CD4-positive, alpha-beta T cell (primary cell): ENCODE measurements around the gene FASLG. TPM values are rescaled to one million over a fixed set of nuclear protein-coding genes. Genes with fewer than 3 reads are reported as not detected.

ENCODE experiments used
- ATAC-seq: fragments of 200-7000 bp; cut with Tn5 transposase; one replicate; pipeline ENCODE4 v1.10.0; 2022; ENCODE audit warnings: mild to moderate bottlenecking; ENCODE audit not compliant: poor library complexity
- CTCF ChIA-PET: fragments of 350-600 bp; sonication (Branson Sonifier 250); formaldehyde crosslinking; loops from one replicate; lab custom pipeline; 2021; ENCODE audit warnings: antibody characterized with exemption, inconsistent platforms; lab: Charles Lee
- POLR2A ChIA-PET: fragments of 350-600 bp; sonication (Branson Sonifier 250); formaldehyde crosslinking; loops from one replicate; lab custom pipeline; 2021; ENCODE audit warnings: antibody characterized with exemption, inconsistent platforms; lab: Charles Lee
- DNase-seq, 14 experiments: peaks; one replicate each; pipeline ENCODE4 v3.0.0-alpha.2; 2013 to 2020; ENCODE audit warnings: mixed read lengths in 2 of 14
- H3K27ac ChIP-seq, 2 donors: one replicate each; pipeline versions ENCODE4 v1.5.1 to v1.7.0; 2013; ENCODE audit warnings: low read length in 2 of 2, low read depth in 1 of 2, mild to moderate bottlenecking in 1 of 2
- H3K27me3 ChIP-seq, 2 experiments: 1 replicate in 1 of 2; 2 replicates in 1 of 2; pipeline versions ENCODE4 v1.6.1 to v1.7.0; 2013; ENCODE audit warnings: low read length in 2 of 2, control low read depth in 1 of 2, mild to moderate bottlenecking in 1 of 2, moderate library complexity in 1 of 2; ENCODE audit not compliant: insufficient read depth in 2 of 2, control insufficient read depth in 1 of 2
- H3K36me3 ChIP-seq: one replicate; pipeline ENCODE4 v1.6.1; 2013; ENCODE audit warnings: low read length, control low read depth; ENCODE audit not compliant: insufficient read depth
- H3K4me1 ChIP-seq: one replicate; pipeline ENCODE4 v1.6.1; 2013; ENCODE audit warnings: low read length, control low read depth; ENCODE audit not compliant: insufficient read depth
- H3K4me3 ChIP-seq: one replicate; pipeline ENCODE4 v1.5.1; 2013; ENCODE audit warnings: mild to moderate bottlenecking, low read length, moderate library complexity
- H3K9me3 ChIP-seq, 2 experiments: 1 replicate in 1 of 2; 2 replicates in 1 of 2; pipeline versions ENCODE4 v1.6.1 to v1.7.0; 2013; ENCODE audit warnings: low read length in 2 of 2, mild to moderate bottlenecking in 2 of 2, control low read depth in 1 of 2, moderate library complexity in 1 of 2; ENCODE audit not compliant: control insufficient read depth in 1 of 2, insufficient read depth in 1 of 2
- H3K27ac Mint-ChIP-seq: one replicate; pipeline ENCODE4 v1.8.0; 2020; ENCODE audit warnings: mixed read lengths
- H3K27me3 Mint-ChIP-seq: one replicate; pipeline ENCODE4 v1.8.0; 2021; ENCODE audit warnings: mixed read lengths
- H3K36me3 Mint-ChIP-seq: one replicate; pipeline ENCODE4 v1.8.0; 2021; ENCODE audit warnings: low read depth, mixed read lengths
- H3K4me1 Mint-ChIP-seq: one replicate; pipeline ENCODE4 v1.8.0; 2021; ENCODE audit warnings: low read depth, mixed read lengths
- H3K4me3 Mint-ChIP-seq: one replicate; pipeline ENCODE4 v1.8.0; 2020; ENCODE audit warnings: mild to moderate bottlenecking, mixed read lengths
- H3K9me3 Mint-ChIP-seq: one replicate; pipeline ENCODE4 v1.8.0; 2020; ENCODE audit warnings: mixed read lengths
- CTCF ChIP-seq: fragments of 200-600 bp; IDR thresholded peaks from one replicate; pipeline ENCODE4 v1.8.0; 2022; ENCODE audit warnings: antibody characterized with exemption, mild to moderate bottlenecking
- intact Hi-C, 2 experiments: fragments of 100-400 bp; cut with DNase I in 1 of 2; cut with micrococcal nuclease in 1 of 2; formaldehyde crosslinking; loops; one replicate each; pipeline versions ENCODE4 v1.15.1 to v1.9.0; 2023 to 2025; cut with DNase I, micrococcal nuclease
- total RNA-seq, 174 experiments: library from RNA in 2 of 174; stranded (reverse) in 2 of 174; gene quantifications; one replicate each; pipeline ENCODE4 v1.2.3 and lab custom pipeline; 2021 to 2026

FASLG gene
- total RNA-seq, 2 experiments from 2014 or later = 0.11 to 0.80 TPM

GRCh38 chr1:172627702-172628101 lies 31.2 kb upstream of the FASLG start:
- Mint-ChIP-seq H3K4me1 (peaks cover 53% of the 10 kb centered on the region), H3K9me3 (no peaks in the 10 kb centered on the region), H3K4me3 (no peak overlapping the region), H3K27me3 (no peaks in the 10 kb centered on the region), H3K36me3 (no peaks in the 10 kb centered on the region), H3K27ac (no peak overlapping the region)
- Histone ChIP-seq H3K4me3 (no peak overlapping the region), H3K4me1 (peaks cover 12% of the 10 kb centered on the region), H3K9me3 (no peaks in the 10 kb centered on the region), H3K27ac (no peak overlapping the region), H3K27me3 (no peaks in the 10 kb centered on the region), H3K36me3 (no peaks in the 10 kb centered on the region)
- CTCF ChIA-PET = interaction anchor here (1.2 kb wide), 1 partner anchor 18 kb away, joined by 5 read pairs; no protein-coding TSS in a partner anchor
- peak in 4 of 14 experiments; percentile 24 to 31 (median 27) for DNase-seq
- intact Hi-C loops = loop anchor here in 1 of 2 experiments (5.0 kb wide), 1 partner anchor 35 kb away; no protein-coding TSS in a partner anchor
- no peak for TF ChIP-seq CTCF
- POLR2A ChIA-PET = interaction anchor here (0.6 to 1.4 kb wide), 6 partner anchors 10 to 95 kb away, joined by 3 to 4 read pairs (median 3); partner anchors contain the start of gene SUCO
- ATAC-seq = peak; percentile 46

GRCh38 chr1:172628401-172628800 lies 30.5 kb upstream of the FASLG start:
- POLR2A ChIA-PET = interaction anchor here (0.6 to 1.4 kb wide), 5 partner anchors 9 to 95 kb away, joined by 3 to 4 read pairs (median 3); partner anchors contain the start of gene SUCO
- no peaks in the 10 kb centered on the region for H3K36me3 Mint-ChIP-seq
- H3K4me1 ChIP-seq = peaks cover 12% of the 10 kb centered on the region
- no peak for TF ChIP-seq CTCF
- H3K4me3 ChIP-seq = no peak overlapping the region
- no peak overlapping the region for H3K4me3 Mint-ChIP-seq
- ATAC-seq = no peak
- H3K27me3 Mint-ChIP-seq = no peaks in the 10 kb centered on the region
- no peaks in the 10 kb centered on the region for H3K27me3 ChIP-seq
- H3K9me3 ChIP-seq = no peaks in the 10 kb centered on the region
- no peak overlapping the region for H3K27ac Mint-ChIP-seq
- DNase-seq = no peak
- H3K36me3 ChIP-seq = no peaks in the 10 kb centered on the region
- H3K4me1 Mint-ChIP-seq = peaks cover 53% of the 10 kb centered on the region
- H3K27ac ChIP-seq = no peak overlapping the region
- intact Hi-C loops = loop anchor here in 1 of 2 experiments (5.0 kb wide), 1 partner anchor 34 kb away; no protein-coding TSS in a partner anchor
- CTCF ChIA-PET = no interaction called here
- H3K9me3 Mint-ChIP-seq = no peaks in the 10 kb centered on the region

GRCh38 chr1:172629170-172629569 lies 29.7 kb upstream of the FASLG start:
- Mint-ChIP-seq H3K27me3 (no peaks in the 10 kb centered on the region), H3K9me3 (no peaks in the 10 kb centered on the region), H3K27ac (no peak overlapping the region), H3K4me1 (peaks cover 53% of the 10 kb centered on the region), H3K36me3 (no peaks in the 10 kb centered on the region), H3K4me3 (no peak overlapping the region)
- Histone ChIP-seq H3K4me3 (no peak overlapping the region), H3K4me1 (peaks cover 17% of the 10 kb centered on the region), H3K27ac (no peak overlapping the region), H3K27me3 (no peaks in the 10 kb centered on the region), H3K36me3 (no peaks in the 10 kb centered on the region), H3K9me3 (no peaks in the 10 kb centered on the region)
- no peak for TF ChIP-seq CTCF
- ChIA-PET POLR2A (no interaction called here), CTCF (no interaction called here)
- intact Hi-C loops = loop anchor here in 1 of 2 experiments (5.0 kb wide), 1 partner anchor 33 kb away; no protein-coding TSS in a partner anchor
- ATAC-seq = no peak
- no peak for DNase-seq
